Mucosa of descending colon (tissue), 3 donors: Measurements from ENCODE around the gene INHBA. TPM values are rescaled to one million over a fixed set of nuclear protein-coding genes. Genes with fewer than 3 reads are reported as not detected.

Experiments used
- ATAC-seq: fragments of 200-7000 bp; cut with Tn5 transposase; one replicate; pipeline ENCODE4 v1.9.1; 2020; ENCODE audit warnings: mild to moderate bottlenecking, moderate library complexity
- DNase-seq, 3 donors: peaks; one replicate each; pipeline ENCODE4 v3.0.0-alpha.2; 2020
- H3K36me3 ChIP-seq: fragments of 200-600 bp; one replicate; pipeline ENCODE4 v1.8.0; 2021; ENCODE audit warnings: low read depth, mild to moderate bottlenecking
- H3K4me1 ChIP-seq: fragments of 200-600 bp; one replicate; pipeline ENCODE4 v1.8.0; 2021; ENCODE audit warnings: low read depth, mild to moderate bottlenecking
- H3K4me3 ChIP-seq: fragments of 200-600 bp; one replicate; pipeline ENCODE4 v1.8.0; 2021; ENCODE audit warnings: mild to moderate bottlenecking
- H3K9me3 ChIP-seq: fragments of 200-600 bp; one replicate; pipeline ENCODE4 v1.8.0; 2021; ENCODE audit warnings: mild to moderate bottlenecking
- CTCF ChIP-seq: fragments of 200-600 bp; IDR thresholded peaks from one replicate; pipeline ENCODE4 v1.8.0; 2022; ENCODE audit warnings: antibody characterized with exemption, mild to moderate bottlenecking
- intact Hi-C, 2 donors: fragments of 100-400 bp; cut with DNase I in 1 of 2; cut with micrococcal nuclease in 1 of 2; formaldehyde crosslinking; loops; one replicate each; pipeline versions ENCODE4 v1.11.0 to v1.11.1; 2022; cut with DNase I, micrococcal nuclease
- total RNA-seq, 3 donors: library from RNA; stranded (reverse); fragmentation: NEBNext Ultra II Directional in 2 of 3; extraction: Animal tissue kit (Norgen Biotek cat#: 25700) in 2 of 3; gene quantifications; one replicate each; pipeline versions ENCODE4 v1.2.1 to v1.2.4, GENCODE V29; 2021 to 2023
- donor health status: DM: no; HTN: no; CAD: no; lungs with moderate emphysema.
- donor health status: DM: no; HTN: no; CAD: no.
- donor health status: DM: no; HTN: yes; CAD: no.

The INHBA gene
- total RNA-seq, 3 donors from 2014 or later = 0.28 to 1.2 (median 0.35) TPM

DNA sequence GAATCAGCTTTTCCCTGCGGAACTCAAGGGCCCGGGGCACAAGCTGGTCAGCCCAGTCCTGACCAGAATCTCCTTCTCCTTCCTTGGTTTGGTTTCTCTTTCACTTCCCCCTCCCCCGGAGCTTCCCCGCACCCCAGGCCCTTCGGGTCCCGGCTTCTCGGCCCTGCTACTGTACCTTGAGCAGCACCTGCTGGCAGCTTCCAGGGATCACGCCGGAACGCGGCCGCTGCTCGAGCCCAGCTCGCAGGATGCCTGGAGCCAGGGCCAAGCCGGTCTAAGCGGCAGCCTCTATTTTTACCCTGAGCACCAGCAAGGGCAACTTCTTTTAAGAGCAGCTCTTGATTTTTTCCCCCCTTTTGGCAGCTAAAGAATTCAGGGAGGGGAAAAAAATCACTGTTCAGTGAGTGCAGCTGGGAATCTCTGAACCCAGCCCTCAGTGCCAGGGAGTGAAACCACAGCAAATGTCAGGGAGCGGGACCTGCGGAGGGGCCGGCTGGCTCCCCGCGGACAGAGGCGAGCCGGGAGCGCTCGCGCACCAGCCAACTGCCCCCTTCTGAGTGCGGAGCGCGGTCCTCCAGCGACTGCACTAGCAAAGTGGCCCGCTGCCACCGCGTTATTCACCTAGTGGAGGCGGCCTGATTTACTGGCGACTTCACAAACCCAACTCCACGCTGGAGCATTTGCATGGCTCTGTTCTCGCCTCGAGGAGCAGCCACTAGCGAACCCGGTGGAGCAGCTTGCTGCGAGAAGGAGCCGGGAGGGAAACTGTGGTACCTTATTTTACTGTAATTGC is 2.4 kb upstream of the INHBA start:
- Histone ChIP-seq H3K4me1 (peaks cover 9% of the 10 kb centered on the region), H3K9me3 (no peaks in the 10 kb centered on the region), H3K36me3 (no peaks in the 10 kb centered on the region), H3K4me3 (no peak overlapping the region)
- TF ChIP-seq CTCF = peak; percentile 60
- DNase-seq (peak; percentile 91 to 93 (median 92)), ATAC-seq (peak; percentile 98)
- intact Hi-C loops = no loop called here

DNA sequence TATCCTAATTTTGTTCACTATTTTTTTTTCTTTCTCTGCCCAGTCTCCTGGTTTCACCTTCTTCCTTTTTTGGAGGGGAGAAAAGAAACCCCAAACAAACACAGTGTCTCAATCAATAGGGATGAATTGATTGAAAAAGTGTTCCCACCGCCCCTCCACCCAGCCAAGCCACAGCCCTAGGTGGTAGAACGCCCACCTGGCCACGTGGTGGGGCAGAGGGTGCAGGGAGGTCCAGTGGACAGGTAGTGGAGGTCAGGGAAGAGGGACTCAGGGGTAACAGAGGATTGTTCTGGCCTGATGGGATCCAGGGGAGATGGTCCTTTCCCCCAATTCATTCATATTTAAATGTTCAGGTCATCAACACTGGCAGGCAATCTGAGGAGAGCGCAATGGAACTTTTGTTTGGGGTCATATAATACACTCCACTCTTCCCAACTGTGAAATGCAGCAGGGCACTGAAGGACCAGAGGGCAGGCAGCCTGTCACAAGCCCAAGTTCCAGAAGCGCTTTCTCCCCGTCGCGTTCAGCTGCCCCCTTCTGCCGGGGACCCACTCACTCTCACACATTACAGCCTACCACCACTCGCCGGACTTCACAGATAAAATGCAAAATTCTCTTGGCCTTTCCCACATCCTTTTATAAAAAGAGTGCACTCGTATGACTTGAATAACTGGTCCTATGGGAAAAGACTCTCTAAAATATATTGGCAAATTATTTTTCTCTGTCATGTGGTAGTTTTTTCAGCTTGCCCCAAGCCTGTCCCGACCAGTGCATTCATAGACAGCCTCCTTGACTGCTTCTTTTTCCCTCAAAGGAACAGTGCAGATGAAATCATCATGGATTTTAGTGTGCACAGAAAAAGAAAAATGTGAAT is 1.6 kb downstream of the INHBA start:
- intact Hi-C loops = no loop called here
- ATAC-seq (no peak), DNase-seq (no peak)
- Histone ChIP-seq H3K36me3 (no peaks in the 10 kb centered on the region), H3K9me3 (no peaks in the 10 kb centered on the region), H3K4me3 (no peak overlapping the region), H3K4me1 (peaks cover 9% of the 10 kb centered on the region)
- no peak for TF ChIP-seq CTCF

DNA sequence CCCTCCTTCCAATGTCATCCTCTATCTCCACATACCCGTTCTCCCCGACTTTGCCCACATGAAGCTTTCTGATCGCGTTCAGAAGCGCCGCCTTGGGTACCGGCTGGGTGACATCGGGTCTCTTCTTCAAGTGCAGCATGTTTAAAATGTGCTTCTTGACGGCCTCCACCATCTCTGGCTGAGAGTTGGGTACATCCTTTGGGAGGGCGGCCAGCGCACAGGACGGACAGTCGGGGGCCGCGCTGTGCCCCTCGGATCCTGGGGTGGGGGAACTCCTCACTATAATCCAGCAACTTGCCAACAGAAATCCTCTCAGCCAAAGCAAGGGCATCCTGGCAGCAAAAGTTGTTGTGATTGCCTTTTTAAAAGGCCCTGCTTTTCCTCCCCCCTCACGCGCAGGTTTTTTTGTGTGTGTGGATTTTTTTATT is 2.8 kb downstream of the INHBA start:
- Histone ChIP-seq H3K4me3 (no peak overlapping the region), H3K36me3 (no peaks in the 10 kb centered on the region), H3K4me1 (peaks cover 2% of the 10 kb centered on the region), H3K9me3 (no peaks in the 10 kb centered on the region)
- intact Hi-C loops = no loop called here
- TF ChIP-seq CTCF = no peak
- ATAC-seq (no peak), DNase-seq (no peak)

- no peak for TF ChIP-seq CTCF
- Histone ChIP-seq H3K9me3 (no peaks in the 10 kb centered on the region), H3K36me3 (no peaks in the 10 kb centered on the region), H3K4me1 (peaks cover 2% of the 10 kb centered on the region), H3K4me3 (no peak overlapping the region)
- intact Hi-C loops = no loop called here
- no peak for DNase-seq
- peak; percentile 22 for ATAC-seq
Measured at GRCh38 chr7:41699516-41699915, 3.4 kb downstream of the INHBA start.

GRCh38 chr7:41698726-41699125 is 4.2 kb downstream of the INHBA start:
- no peak for TF ChIP-seq CTCF
- intact Hi-C loops = no loop called here
- ATAC-seq = no peak

More at GRCh38 chr7:41698726-41699125, 4.2 kb downstream of the INHBA start:
- Histone ChIP-seq H3K9me3 (no peaks in the 10 kb centered on the region), H3K4me3 (no peak overlapping the region), H3K4me1 (peaks cover 2% of the 10 kb centered on the region), H3K36me3 (no peaks in the 10 kb centered on the region)
- DNase-seq = no peak
